Bronchial epithelial cell (primary cell): ENCODE data around the gene EBLN1. TPM values are rescaled to one million over a fixed set of nuclear protein-coding genes. Genes with fewer than 3 reads are reported as not detected.

Experiments
- DNase-seq: peaks from one replicate; pipeline ENCODE4 v3.0.0-alpha.2; 2010; ENCODE audit warnings: low read depth
- FAIRE-seq: peaks from 2 replicates; lab custom pipeline; 2011; peaks lifted over from hg19 to GRCh38; lab: Jason Lieb, UNC
- H3K27me3 ChIP-seq: 2 replicates; pipeline ENCODE4 v1.5.1; 2011; ENCODE audit warnings: low read length; ENCODE audit not compliant: control insufficient read depth, insufficient read depth
- H3K36me3 ChIP-seq: 2 replicates; pipeline ENCODE4 v1.5.1; 2011; ENCODE audit warnings: low read length; ENCODE audit not compliant: control insufficient read depth, insufficient read depth
- H3K4me3 ChIP-seq: 2 replicates; pipeline ENCODE4 v1.5.1; 2011; ENCODE audit warnings: mild to moderate bottlenecking, low read depth, low read length, control low read depth
- CTCF ChIP-seq: IDR thresholded peaks from 2 replicates; pipeline ENCODE4 v1.5.1; 2011; ENCODE audit warnings: mild to moderate bottlenecking, moderate library complexity, low read length, control low read depth, inconsistent platforms; ENCODE audit not compliant: insufficient read depth, severe bottlenecking
- total RNA-seq: library from RNA; depleted of rRNA; stranded (reverse); fragments of >200 nt; gene quantifications from 2 replicates; pipeline ENCODE4 v1.2.1, GENCODE V29; 2014

Gene EBLN1
- total RNA-seq, 1 donor from 2014 or later = not detected

DNA sequence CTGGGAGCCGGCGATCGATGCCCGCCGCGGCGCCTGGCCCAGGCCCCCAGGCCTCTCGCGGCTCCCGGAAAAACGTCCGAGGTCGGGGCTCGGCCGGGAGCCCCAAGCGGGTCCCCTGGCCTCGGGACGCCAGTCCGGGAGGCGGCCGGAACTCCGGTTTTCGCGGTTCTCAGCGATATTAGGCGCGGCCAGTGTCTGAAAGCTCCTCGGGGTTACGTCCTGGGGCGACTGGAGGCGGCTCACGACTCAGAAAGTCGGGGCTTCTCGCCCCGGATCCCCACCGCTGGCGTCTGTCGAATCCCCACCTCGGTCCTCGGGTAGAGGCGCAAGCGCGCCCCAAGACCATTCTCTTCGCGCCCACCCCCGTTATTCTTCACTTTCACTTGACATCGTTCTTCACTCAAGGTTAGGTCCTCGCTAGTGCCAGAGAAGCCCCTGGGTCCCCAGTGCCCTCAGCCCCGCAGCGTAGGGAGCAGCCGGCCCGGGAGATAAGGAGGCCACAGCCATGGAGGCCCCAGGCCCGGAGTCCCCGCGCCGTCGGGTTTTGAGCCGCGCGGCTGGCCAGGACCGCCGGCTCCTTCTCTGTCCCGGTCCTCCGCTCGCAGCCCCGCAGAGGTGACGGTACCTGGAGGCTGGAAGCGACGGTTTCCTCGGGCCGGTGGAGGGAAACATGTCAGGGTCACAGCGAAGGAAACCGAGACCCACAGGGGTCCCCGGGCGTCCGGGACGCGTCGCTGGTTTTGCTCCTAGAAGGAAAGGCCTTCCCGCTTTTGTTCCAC lies 35.2 kb upstream of the EBLN1 start:
- Histone ChIP-seq H3K36me3 (no peaks in the 10 kb centered on the region), H3K27me3 (no peaks in the 10 kb centered on the region), H3K4me3 (peak overlapping the region; percentile 63)
- no peak for FAIRE-seq
- no peak for DNase-seq
- TF ChIP-seq CTCF = no peak

GRCh38 chr10:22252224-22252800 lies 34.5 kb upstream of the EBLN1 start:
- no peaks in the 10 kb centered on the region for H3K36me3 ChIP-seq
- no peak for TF ChIP-seq CTCF
- peak overlapping the region; percentile 63 for H3K4me3 ChIP-seq
- no peaks in the 10 kb centered on the region for H3K27me3 ChIP-seq
- FAIRE-seq (no peak), DNase-seq (peak; percentile 25)

GRCh38 chr10:22251751-22252223 lies 34.0 kb upstream of the EBLN1 start:
- Histone ChIP-seq H3K4me3 (peak overlapping the region; percentile 63), H3K36me3 (no peaks in the 10 kb centered on the region), H3K27me3 (no peaks in the 10 kb centered on the region)
- TF ChIP-seq CTCF = no peak
- DNase-seq (peak; percentile 25), FAIRE-seq (no peak)

DNA sequence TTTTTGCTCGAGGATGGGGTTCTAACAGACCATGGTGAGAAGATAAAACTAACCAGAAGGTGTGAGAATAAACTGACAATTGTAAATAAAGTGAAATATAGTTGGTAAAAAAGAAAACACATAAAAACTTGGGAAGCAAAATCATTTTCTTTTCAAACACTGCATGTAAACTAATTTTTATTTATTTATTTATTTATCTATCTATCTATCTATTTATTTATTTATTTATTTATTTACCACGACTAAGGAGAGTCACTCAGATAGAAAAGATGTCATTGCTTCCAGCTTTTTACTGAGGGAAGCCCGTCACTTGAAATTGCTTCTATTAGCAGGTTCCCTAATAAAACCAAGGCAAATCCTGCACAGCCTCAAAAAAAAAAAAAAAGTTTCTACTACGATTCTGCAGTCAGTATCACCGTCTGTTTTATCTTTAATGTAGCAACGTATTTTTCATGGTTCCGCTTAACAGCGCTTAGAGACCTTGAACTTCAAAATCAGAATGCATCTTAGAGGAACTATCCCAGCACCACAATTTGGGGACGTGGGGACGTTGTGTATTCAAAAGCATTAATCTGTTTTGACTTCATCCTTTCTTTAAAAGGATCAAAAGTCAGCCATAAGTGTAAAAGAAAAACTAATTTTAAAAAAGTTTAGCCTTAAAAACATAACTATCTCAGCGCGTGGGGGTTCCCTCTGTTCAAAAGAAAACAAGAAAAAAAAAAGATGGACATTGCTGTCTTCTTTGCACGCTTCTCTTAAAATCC lies 33.3 kb upstream of the EBLN1 start:
- no peaks in the 10 kb centered on the region for H3K27me3 ChIP-seq
- no peak for FAIRE-seq
- no peak for TF ChIP-seq CTCF

DNA sequence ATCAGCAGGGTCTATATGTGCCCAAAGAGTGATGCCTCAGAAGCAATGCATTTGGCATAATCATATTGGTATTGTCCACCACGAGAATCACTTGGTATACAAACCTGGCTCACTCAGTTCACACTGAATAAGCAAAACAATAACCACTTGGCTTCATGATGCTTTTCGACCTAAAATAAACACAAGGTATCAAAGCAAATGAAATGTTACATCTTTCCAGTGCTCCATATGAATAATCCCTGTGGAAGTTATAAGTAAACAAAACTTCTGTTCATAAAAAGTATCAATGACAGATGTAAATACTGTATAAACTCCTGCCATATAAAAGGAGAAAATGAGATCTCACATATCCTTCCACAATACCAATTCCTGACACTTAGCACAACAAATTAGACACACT lies 29.8 kb upstream of the EBLN1 start:
- Histone ChIP-seq H3K27me3 (no peaks in the 10 kb centered on the region), H3K36me3 (no peaks in the 10 kb centered on the region), H3K4me3 (no peak overlapping the region)
- no peak for TF ChIP-seq CTCF
- FAIRE-seq (no peak), DNase-seq (peak; percentile 35)

More for the DNA sequence above, 33.3 kb upstream of the EBLN1 start:
- peak overlapping the region; percentile 63 for H3K4me3 ChIP-seq
- no peaks in the 10 kb centered on the region for H3K36me3 ChIP-seq
- peak; percentile 12 for DNase-seq
